GM12878 (cell line): Measurements from ENCODE around the gene TREML1. TPM values are rescaled to one million over a fixed set of nuclear protein-coding genes. Genes with fewer than 3 reads are reported as not detected.

Source experiments
- ATAC-seq: fragments of 200-7000 bp; cut with Tn5 transposase; 3 replicates; pipeline ENCODE4 v1.9.1; 2020; ENCODE audit warnings: mild to moderate bottlenecking, moderate library complexity
- BruUV-seq: library from RNA; stranded (reverse); fragments of 400-500 nt; replicated peaks from 2 replicates; lab custom pipeline; 2021; lab: Mats Ljungman, UMichigan
- CTCF ChIA-PET: fragments of 300-600 bp; sonication (Branson Sonifier 250); formaldehyde crosslinking; extraction: SDS; loops from one replicate; lab custom pipeline; 2021; ENCODE audit warnings: inconsistent platforms; lab: Yijun Ruan, JAX
- POLR2A ChIA-PET: fragments of 350-600 bp; formaldehyde crosslinking; extraction: SDS; loops from one replicate; lab custom pipeline; 2021; ENCODE audit warnings: inconsistent platforms; lab: Charles Lee
- RAD21 ChIA-PET: fragments of 300-600 bp; sonication (Branson Sonifier 250); formaldehyde crosslinking; loops from one replicate; lab custom pipeline; 2023; ENCODE audit warnings: antibody characterized with exemption; ENCODE audit not compliant: unreplicated experiment; lab: Charles Lee
- SMC1A ChIA-PET: fragments of 300-600 bp; sonication (Branson Sonifier 250); formaldehyde crosslinking; loops from one replicate; lab custom pipeline; 2023; ENCODE audit not compliant: unreplicated experiment, uncharacterized antibody; lab: Charles Lee
- DNase-seq: peaks from one replicate; pipeline ENCODE4 v3.0.0-alpha.2; 2011; ENCODE audit warnings: low read depth, low spot score
- FAIRE-seq: peaks from 3 replicates; lab custom pipeline; 2011; peaks lifted over from hg19 to GRCh38; lab: Jason Lieb, UNC
- H2AFZ ChIP-seq: 2 replicates; pipeline ENCODE4 v1.6.0; 2011; ENCODE audit warnings: low read depth, low read length, control low read depth; ENCODE audit not compliant: control insufficient read depth
- H3K27ac ChIP-seq: 2 replicates; pipeline ENCODE4 v1.5.1; 2011; ENCODE audit warnings: control low read depth; ENCODE audit not compliant: control insufficient read depth, insufficient read depth
- H3K27me3 ChIP-seq, 2 experiments: replicated peaks in 1 of 2; 2 replicates each; pipeline versions ENCODE4 v1.6.0 to v1.6.1; 2011; ENCODE audit warnings: low read length in 1 of 2; ENCODE audit not compliant: control insufficient read depth in 2 of 2, insufficient read depth in 2 of 2
- H3K36me3 ChIP-seq, 2 experiments: 2 replicates each; pipeline ENCODE4 v1.5.1; 2011; ENCODE audit warnings: low read length in 1 of 2; ENCODE audit not compliant: control insufficient read depth in 2 of 2, insufficient read depth in 2 of 2
- H3K4me1 ChIP-seq: 2 replicates; pipeline ENCODE4 v1.6.1; 2011; ENCODE audit warnings: mild to moderate bottlenecking, low read length, moderate library complexity, mixed read lengths; ENCODE audit not compliant: control insufficient read depth, insufficient read depth
- H3K4me2 ChIP-seq: 2 replicates; pipeline ENCODE4 v1.6.0; 2011; ENCODE audit warnings: control low read depth; ENCODE audit not compliant: control insufficient read depth, insufficient read depth
- H3K4me3 ChIP-seq: fragments of 200-600 bp; sonication (generic); 2 replicates; pipeline ENCODE4 v1.5.1; 2016
- H3K79me2 ChIP-seq: 2 replicates; pipeline ENCODE4 v1.6.0; 2011; ENCODE audit warnings: low read length; ENCODE audit not compliant: control insufficient read depth, insufficient read depth
- H3K9ac ChIP-seq: 2 replicates; pipeline ENCODE4 v1.8.0; 2011; ENCODE audit warnings: low read length, control low read depth, mixed read lengths; ENCODE audit not compliant: control insufficient read depth, insufficient read depth
- H3K9me3 ChIP-seq: replicated peaks from 3 replicates; pipeline ENCODE4 v1.5.1; 2011; ENCODE audit warnings: mild to moderate bottlenecking, low read length; ENCODE audit not compliant: control insufficient read depth, insufficient read depth
- H4K20me1 ChIP-seq: 2 replicates; pipeline ENCODE4 v1.6.0; 2011; ENCODE audit not compliant: control insufficient read depth, insufficient read depth
- FOS ChIP-seq: IDR thresholded peaks from 3 replicates; pipeline ENCODE4 v1.6.1; 2011; ENCODE audit warnings: borderline replicate concordance; ENCODE audit not compliant: insufficient read length; ENCODE audit errors: extremely low read depth
- SPI1 ChIP-seq: IDR thresholded peaks from 2 replicates; pipeline ENCODE4 v1.6.1; 2011; ENCODE audit warnings: low read depth, mild to moderate bottlenecking, low read length, moderate library complexity, borderline replicate concordance; ENCODE audit not compliant: insufficient read depth
- WGBS: methylation state at CpG from one replicate; pipeline ENCODE4 v1.1.6; 2016; ENCODE audit warnings: low lambda C conversion rate; ENCODE audit not compliant: insufficient replicate concordance, insufficient coverage; ENCODE audit errors: missing lambda C conversion rate; 5-methylcytosine and 5-hydroxymethylcytosine counted together
- in situ Hi-C: fragments of 300-500 bp; cut with MboI; formaldehyde crosslinking; loops from 9 replicates; pipeline ENCODE4 v1.14.3; 2018; ENCODE audit warnings: mixed read lengths
- intact Hi-C: fragments of 100-400 bp; cut with micrococcal nuclease; formaldehyde crosslinking; loops from one replicate; pipeline ENCODE4 v1.14.2; 2022; ENCODE audit not compliant: unreplicated experiment
- polyA plus RNA-seq, 11 experiments: library from polyadenylated mRNA; depleted of rRNA in 4 of 11; unstranded in 6 of 11; stranded (reverse) in 5 of 11; fragments of >200 nt; fragmentation: Nextera tagmentation in 4 of 11; fragmentation: Illumina TruSeq in 1 of 11; extraction: Ambion mirVana in 4 of 11; extraction: Trizol in 1 of 11; gene quantifications; 1 replicate in 1 of 11; 2 replicates in 10 of 11; pipeline versions ENCODE4 v1.2.1 to v1.2.3, GENCODE V29; 2011 to 2016; ENCODE audit warnings: inconsistent platforms in 2 of 11, missing spikeins in 2 of 11, low read depth in 1 of 11
- total RNA-seq, 4 experiments: library from RNA; depleted of rRNA in 3 of 4; stranded (reverse); fragments of >200 nt in 3 of 4; fragmentation: Illumina TruSeq in 1 of 4; extraction: Trizol in 1 of 4; gene quantifications; 2 replicates each; pipeline versions ENCODE4 v1.2.1 to v1.2.3, GENCODE V29; 2013 to 2021
- TF ChIP-seq, protein P1 (sequence below): fragments of 450-650 bp; IDR thresholded peaks from 2 replicates; pipeline ENCODE4 v1.6.1; 2017; ENCODE audit warnings: low read depth, mild to moderate bottlenecking, moderate library complexity

Gene TREML1
- total and polyA plus RNA-seq, 10 of the 15 experiments (the other 5 are each of a cell fraction or from before 2014, with no cell fraction given): 0.21 TPM; not detected in 9

DNA sequence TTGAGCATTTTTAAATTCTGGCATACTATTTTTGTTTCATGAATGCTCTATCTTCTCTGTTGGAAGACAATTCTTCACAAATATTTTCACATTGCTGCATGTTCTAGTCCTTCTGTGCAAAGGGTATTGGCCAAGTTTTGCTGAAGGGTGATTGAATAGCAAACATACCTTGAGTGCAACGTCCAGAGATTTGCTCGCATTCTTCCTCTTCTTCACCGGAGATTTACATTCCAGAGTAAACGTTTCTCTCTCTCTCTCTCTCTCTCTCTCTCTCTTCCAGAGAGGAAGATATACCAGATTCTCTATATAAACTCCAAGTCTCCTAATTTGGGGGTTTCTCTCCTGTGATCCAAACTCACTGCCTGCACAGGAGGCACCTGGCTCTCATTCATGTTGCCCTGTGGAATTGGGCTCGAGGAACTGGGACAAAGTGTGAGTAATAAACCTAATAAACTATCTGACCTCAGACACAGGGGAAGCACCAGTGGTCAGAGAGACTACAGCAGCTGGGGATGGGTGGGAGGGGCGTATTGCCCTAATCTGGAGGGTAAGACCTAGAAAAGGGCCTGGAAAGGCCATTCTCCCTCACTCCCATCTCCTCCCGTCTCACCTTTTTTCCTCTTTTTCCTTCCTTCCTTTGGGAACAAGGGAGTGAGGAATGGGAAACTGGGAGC lies 1.1 kb upstream of the TREML1 start:
- DNase-seq (no peak), FAIRE-seq (no peak), ATAC-seq (no peak)
- Histone ChIP-seq H3K9me3 (no peaks in the 10 kb centered on the region), H3K27me3 (no peaks in the 10 kb centered on the region; a peak in 1 of 4 replicates), H3K4me3 (no peak overlapping the region), H2AFZ (no peak overlapping the region), H3K27ac (no peak overlapping the region), H3K36me3 (no peaks in the 10 kb centered on the region), H3K4me1 (no peaks in the 10 kb centered on the region), H3K9ac (no peak overlapping the region), H4K20me1 (no peaks in the 10 kb centered on the region), H3K79me2 (no peaks in the 10 kb centered on the region), H3K4me2 (no peak overlapping the region)
- ChIA-PET POLR2A (no interaction called here), CTCF (no interaction called here), RAD21 (no interaction called here), SMC1A (no interaction called here)
- TF ChIP-seq SPI1 (peak; percentile 28; the same call in 1 of the 2 replicates), FOS (no peak)
- WGBS: 40% methylated on average over 7 of the region's 7 CpGs
- no TSS peak for BruUV-seq
- intact Hi-C loops: no loop called here
- in situ Hi-C loops: no loop called here

DNA sequence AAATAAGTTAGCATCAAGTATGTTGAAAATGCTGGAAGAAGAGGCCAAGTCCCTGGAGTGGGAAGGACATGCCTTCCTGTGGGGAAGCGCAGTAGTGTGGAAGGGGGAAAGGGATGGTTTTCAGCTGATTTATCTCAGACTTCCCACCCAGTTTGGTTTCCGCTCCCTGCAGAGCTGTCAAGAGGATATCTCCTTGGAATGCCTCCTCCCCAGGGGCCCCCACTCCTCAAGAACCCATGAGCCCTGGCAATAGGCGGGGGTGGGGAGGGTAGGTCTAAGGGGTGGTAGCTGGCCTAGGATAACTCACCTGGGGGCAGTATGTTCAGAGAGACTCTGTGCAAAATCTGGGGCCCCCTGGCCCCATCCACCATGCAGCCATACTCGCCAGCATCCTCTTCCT lies 696 bp downstream of the TREML1 start:
- Histone ChIP-seq H3K9me3 (no peaks in the 10 kb centered on the region), H4K20me1 (no peaks in the 10 kb centered on the region), H3K79me2 (no peaks in the 10 kb centered on the region), H3K4me1 (no peaks in the 10 kb centered on the region), H3K27ac (no peak overlapping the region), H2AFZ (no peak overlapping the region), H3K4me3 (no peak overlapping the region), H3K9ac (no peak overlapping the region), H3K4me2 (no peak overlapping the region), H3K36me3 (no peaks in the 10 kb centered on the region), H3K27me3 (no peaks in the 10 kb centered on the region; a peak in 1 of 4 replicates)
- no peak for ATAC-seq
- in situ Hi-C loops: no loop called here
- no peak for DNase-seq
- POLR2A ChIA-PET: no interaction called here
- FAIRE-seq: no peak
- WGBS: 46% methylated on average over 4 of the region's 4 CpGs
- BruUV-seq: no TSS peak
- CTCF ChIA-PET: interaction anchor here (1.3 kb wide), 1 partner anchor 37 kb away, joined by 3 read pairs; no protein-coding TSS in a partner anchor
- TF ChIP-seq, protein P1, sequence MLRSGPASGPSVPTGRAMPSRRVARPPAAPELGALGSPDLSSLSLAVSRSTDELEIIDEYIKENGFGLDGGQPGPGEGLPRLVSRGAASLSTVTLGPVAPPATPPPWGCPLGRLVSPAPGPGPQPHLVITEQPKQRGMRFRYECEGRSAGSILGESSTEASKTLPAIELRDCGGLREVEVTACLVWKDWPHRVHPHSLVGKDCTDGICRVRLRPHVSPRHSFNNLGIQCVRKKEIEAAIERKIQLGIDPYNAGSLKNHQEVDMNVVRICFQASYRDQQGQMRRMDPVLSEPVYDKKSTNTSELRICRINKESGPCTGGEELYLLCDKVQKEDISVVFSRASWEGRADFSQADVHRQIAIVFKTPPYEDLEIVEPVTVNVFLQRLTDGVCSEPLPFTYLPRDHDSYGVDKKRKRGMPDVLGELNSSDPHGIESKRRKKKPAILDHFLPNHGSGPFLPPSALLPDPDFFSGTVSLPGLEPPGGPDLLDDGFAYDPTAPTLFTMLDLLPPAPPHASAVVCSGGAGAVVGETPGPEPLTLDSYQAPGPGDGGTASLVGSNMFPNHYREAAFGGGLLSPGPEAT: no peak
- SMC1A ChIA-PET: interaction anchor here (0.8 kb wide), 1 partner anchor 34 kb away, joined by 3 read pairs; no protein-coding TSS in a partner anchor
- intact Hi-C loops: no loop called here
- RAD21 ChIA-PET: no interaction called here
